Measurements from ENCODE around the gene ELF2.
A peak's percentile ranks its signal among the peaks of the same experiment; 100 is the strongest.
"Not testable (repeated sequence)": the region's sequence is repeated elsewhere in the genome, so short reads cannot be mapped to it uniquely, and the experiment has no call there.

ELF2 gene

DNA sequence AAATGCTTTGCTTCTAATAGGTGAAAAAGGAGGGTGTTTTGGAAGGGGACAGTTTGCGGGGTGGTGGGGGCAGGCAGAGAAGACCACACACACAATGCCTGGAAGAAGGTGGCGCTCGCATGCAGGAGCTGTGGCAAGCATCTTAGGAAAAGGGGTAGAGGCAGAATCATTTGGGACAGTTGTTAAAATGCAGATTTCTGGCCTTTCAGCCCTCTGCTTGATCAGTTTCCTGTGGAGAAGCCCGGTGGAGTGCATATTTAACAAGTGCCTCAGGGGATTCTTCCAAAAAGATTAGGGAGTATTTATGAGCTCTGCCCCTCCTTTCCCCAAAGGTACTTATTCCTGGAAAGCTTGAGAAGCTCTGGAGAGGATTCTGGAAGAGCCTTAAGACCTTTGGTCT, 156.6 kb downstream of the ELF2 start:
- DNase-seq (ENCODE audit: low read depth), result no peak

DNA sequence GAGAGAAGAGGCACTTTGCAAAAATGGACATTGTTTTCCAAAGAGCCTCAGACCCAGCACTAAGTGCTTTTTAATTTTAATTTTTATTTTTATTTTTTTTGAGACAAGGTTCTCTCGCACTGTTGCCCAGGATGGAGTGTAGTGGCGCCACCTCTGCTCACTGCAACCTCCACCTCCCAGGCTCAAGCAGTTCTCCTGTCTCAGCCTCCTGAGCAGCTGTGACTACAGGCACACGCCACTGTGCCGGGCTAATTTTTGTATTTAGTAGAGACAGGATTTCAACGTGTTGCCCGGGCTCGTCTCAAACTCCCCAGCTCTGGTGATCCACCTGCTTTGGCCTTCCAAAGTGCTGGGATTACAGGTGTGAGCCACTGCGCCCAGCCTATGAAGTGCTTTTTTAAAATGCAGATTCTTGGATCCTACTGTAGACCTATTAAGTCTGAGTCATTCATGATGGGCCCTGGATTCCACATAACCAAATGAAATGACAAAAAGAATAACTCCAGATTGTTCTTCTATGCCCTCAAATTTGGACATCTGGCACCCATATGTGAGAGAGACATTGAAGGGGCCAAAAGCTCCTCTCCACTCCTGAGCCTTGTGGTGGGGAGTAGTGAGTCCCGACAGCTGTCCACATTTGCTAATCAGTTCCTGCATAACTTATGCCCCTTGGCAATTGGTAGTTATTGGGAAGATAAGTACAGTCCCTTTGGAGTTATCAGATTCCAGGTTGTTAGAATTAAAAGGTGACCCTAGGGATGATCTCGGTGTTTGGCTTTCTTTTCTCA, 157.9 kb downstream of the ELF2 start:
- DNase-seq (ENCODE audit: low read depth), result no peak

DNA sequence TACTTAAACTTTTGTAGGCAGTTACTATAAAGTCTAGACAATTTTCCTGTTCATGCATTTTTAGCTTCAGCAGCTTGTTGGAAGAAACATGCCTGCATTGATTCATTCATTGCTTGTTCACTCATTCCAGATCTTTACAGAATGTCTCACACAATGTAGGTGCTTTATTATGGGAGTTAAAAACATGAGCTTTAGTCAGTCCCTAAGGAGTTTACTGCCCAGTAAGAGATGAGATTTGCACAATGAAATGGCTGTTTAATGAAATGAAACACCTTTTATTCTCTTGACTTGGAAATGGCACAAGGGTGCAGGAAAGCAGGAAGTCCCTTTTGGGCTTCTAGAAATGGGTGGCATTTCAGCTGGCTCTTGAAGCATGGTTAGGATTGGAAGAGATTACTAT, 158.5 kb downstream of the ELF2 start:
- no peak for DNase-seq (ENCODE audit: low read depth)

DNA sequence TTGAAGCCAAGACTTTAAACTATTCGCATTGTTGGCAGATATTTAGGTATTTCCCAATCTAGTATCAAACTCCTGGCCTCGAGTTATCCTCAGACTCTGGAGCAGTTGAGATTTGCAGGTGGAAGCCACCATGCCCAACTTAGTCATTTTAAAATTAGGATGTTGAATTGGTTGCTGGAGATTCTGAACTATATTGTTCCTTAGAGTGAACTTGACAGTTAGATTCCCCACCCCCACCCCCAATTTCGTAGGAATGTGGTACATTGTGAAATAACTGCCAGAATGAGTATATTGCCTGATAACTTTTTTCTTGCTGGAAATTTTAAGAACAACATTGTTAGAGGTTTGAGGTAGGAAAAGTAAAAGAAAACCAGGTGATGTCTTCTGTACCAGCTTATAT, 159.2 kb downstream of the ELF2 start:
- no peak for DNase-seq (ENCODE audit: low read depth)

- no peak for DNase-seq (ENCODE audit: low read depth)
Measured at GRCh38 chr4:139015948-139016471, 161.0 kb downstream of the ELF2 start.

DNA sequence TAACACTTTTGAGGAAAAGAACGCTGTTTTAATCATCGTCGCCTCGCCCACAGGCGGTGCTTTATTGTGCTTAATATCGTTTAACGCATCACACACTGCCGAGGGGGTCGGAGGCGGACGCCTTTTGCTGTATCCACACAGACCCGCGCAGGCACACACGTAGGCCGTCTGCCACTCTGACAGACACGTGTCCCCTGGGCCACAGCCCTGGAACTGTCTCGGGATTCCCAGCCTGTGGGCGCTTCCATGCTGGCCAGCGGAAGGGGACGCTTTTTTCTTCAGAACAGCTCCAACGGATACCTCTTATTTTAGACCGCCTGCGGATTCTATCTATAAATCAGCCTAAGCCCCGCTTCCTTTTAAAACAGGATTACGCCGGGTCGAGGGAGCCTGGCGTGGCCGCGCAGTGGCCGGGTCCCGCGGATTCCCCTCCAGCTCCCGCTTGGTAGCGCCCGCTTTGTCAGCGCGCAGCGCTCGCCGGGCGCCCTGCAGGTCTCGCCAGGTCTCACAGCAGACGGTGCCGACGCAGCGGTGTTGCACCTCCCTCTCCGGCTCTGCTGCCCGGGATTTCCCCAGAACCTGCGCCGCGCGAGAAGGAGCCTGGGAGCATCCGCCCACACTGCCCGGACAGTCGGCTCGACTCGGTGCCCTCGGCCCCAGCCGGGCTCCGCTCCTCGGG, 161.6 kb downstream of the ELF2 start, which contains the start of gene NOCT:
Gene NOCT, plus strand, starts transcription at position 513 of the 679 bp plus-strand sequence. CDS start 201 bp downstream, outside the sequence.
- DNase-seq (ENCODE audit: low read depth), result peak; percentile 83

DNA sequence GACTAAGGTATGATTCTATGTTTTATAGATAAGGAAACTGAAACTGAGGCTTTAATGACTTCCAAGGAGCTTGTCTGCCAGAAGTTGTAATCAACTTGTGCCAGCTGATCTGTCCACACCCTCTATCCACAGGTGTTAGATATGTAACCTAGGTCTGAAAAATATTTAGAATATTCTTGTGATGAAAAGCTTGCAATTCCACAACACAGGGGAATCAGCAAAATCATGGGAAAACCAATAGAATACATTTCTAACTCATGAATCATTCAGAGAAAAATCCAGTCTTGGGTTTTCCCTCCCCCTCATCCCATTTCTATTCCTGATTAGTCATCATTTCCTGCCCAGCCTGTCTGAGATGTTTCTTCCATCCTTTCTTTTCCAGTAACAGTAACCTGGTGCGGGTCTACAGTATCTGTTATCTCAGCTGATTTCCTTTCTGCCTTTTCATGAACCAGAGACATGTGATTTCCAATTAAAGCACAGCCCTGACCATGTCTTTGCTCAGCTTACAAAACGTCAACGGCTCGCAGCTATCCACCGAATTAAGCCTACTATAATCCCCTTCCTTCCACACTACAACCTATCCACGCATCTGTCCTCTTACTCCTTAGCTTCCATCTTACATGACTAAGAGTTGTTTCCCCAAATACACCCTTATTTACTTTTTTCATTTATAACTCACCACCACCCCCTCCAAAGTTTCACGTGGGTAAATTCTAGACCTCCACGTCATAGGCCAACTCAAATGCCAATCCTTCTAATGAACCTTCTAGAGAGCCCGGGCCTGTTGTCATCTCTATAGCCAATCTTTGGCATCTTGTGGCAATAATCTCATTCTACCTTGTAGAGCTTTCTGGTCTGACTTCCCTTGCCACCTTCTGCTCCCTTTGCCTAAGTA, 162.4 kb downstream of the ELF2 start:
- DNase-seq (ENCODE audit: low read depth), result peak; percentile 90

DNA sequence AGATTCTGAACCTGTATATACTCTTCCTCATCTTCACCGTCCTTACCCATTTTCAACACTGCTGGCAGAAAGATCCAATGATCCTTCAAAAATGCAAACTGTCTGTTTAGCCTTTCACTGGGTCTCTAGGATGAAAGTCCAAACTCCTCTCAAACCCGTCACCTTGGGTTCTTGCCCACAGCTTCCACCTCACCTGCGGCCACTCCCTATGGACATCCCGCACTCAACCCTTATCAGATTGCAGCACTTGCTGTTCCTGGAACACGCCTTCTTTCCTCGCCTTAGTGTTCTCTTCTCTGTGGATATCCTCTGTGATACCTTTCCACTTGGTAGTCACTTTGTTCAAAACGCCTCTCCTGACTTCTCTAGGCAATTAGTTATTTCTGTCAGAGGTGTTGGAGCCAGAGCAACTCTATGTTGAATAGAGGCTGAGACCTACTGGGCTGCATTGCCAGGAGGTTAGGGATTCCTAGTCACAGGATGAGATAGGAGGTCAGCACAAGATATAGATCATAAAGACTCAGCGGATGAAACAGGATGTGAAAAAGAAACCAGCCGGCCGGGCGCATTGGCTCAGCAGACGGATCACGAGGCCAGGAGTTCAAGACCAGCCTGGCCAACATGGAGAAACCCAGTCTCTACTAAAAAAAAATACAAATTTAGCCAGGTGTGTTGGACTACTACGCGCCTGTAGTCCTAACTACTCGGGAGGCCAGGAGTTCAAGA, 165.6 kb downstream of the ELF2 start:
- no peak for DNase-seq (ENCODE audit: low read depth)

- DNase-seq (ENCODE audit: low read depth), result no peak
Measured at GRCh38 chr4:139009702-139010101, 167.3 kb downstream of the ELF2 start.

DNA sequence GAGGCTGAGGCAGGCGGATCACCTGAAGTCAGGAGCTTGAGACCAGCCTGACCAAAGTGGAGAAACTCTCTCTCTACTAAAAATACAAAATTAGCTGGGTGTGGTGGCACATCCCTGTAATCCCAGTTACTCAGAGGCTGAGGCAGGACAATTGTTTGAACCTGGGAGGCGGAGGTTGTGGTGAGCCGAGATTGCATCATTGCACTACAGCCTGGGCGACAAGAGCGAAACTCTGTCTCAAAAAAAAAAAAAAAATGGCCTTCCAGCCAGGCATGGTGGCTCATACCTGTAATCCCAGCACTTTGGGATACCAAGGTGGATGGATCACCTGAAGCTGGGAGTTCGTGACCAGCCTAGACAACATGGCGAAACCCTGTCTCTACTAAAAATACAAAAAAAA, 168.7 kb downstream of the ELF2 start:
- not testable (repeated sequence) for DNase-seq (ENCODE audit: low read depth)

DNA sequence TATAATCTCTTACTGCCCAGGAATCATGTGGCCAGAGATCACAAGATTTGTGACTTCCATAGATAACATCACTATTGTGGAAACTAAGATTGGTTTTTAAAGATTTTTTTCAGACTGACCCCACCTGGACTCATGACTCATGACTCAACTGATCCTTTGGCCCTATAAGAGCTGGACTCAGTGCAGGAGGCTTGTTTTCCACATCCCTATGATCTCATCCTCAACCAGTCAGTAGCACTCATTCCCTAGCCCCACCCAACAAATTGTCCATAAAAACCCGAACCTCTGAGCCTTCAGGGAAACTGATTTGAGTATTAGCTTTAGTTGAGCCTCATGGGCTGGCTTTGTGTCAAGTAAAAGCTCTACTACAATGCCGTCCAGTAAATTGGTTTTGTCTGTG, 169.4 kb downstream of the ELF2 start:
- DNase-seq (ENCODE audit: low read depth), result no peak
